NCI-H69 (cell line): Measurements from ENCODE around the gene DNAJC19.
A peak's percentile ranks its signal among the peaks of the same experiment; 100 is the strongest.
"Not testable (repeated sequence)": the region's sequence is repeated elsewhere in the genome, so short reads cannot be mapped to it uniquely, and the experiment has no call there.

Experiments used
- DNase-seq: peaks from one replicate; lab custom pipeline; 2025; lab: John Stamatoyannopoulos, UW

DNAJC19 gene

DNA sequence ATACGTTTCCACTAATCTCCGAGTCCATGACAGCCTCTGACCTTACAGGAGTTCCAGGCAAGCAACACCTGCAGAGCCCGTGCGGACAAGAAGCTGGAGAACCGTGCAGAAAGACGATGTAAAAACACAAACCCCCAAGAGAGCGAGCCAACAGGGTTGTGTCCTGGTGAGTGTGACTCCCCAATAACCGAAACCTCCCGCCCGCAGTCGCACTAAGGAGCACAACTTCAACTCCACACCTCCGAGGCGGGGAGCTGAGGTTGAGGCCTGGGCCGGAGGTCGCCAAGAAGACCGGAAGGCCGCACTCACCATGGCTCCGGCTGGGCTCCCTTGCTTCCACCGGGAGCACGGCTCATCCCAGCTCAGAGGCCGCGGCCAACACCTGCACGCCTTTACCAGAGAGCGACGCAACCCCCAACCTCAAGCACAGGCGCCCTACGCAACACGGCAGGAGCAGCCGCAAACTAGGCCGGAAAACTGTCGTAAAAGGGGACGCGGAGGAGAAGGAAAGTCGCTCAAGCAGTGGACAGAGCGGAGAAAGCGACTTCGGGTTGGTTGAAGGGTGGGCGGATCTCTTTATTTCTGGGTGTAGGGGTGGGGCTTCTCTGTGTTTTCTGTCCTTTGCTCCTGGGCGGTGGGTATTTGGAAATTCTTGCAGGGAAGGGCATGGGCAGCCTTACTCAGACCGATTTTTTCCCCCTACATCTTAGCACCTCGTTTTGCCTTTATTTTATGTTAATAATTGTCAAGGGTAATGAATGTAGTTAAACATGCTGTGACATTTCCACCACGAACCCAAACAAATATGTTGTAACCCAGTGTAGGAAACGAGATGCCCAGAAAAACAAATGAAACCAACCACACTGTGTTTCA lies at the start of gene DNAJC19:
DNAJC19 (minus strand) TSS at position 446 of the 873 bp plus-strand sequence; CDS start at position 312, 134 bp downstream.
- DNase-seq, result peak; percentile 99

- DNase-seq, result no peak
Observed at GRCh38 chr3:181030948-181031347, 41.4 kb upstream of the DNAJC19 start.

DNA sequence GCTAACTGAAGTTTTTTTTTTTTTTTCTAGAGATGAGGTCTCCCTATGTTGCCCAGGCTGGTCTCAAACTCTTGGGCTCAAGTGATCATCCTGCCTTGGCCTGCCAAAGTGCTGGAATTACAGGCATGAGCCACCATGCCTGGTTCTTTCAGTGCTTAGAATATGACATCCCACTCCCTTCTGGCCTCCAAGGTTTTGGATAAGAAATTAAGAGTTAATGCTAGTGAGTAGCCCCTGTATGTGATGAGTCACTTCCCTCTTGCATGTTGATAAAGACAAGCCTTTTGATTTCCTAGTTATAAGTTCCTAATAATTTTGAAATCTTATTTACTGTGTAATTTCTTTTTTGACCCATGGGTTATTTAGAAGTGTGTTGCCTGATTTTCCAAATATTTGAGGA lies 35.7 kb upstream of the DNAJC19 start:
- no peak for DNase-seq

- DNase-seq, result no peak
Observed at GRCh38 chr3:181017690-181018089, 28.2 kb upstream of the DNAJC19 start.

DNA sequence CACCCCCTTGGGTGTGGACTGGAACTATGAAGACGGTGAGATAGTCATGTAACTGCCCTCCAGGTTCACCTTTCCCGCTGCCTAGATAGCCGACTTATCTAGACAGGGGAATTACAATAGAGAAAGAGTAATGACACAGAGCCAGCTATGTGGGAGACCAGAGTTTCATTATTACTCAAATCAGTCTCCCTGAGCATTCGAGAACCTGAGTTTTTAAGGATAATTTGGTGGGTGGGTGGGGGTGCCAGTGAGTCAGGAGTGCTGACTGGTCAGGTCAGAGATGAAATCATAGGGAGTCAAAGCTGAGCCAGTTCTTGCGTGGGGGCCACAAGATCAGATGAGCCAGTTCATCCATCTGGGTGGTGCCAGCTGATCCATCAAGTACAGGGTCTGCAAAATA lies 19.7 kb upstream of the DNAJC19 start:
- no peak for DNase-seq

DNA sequence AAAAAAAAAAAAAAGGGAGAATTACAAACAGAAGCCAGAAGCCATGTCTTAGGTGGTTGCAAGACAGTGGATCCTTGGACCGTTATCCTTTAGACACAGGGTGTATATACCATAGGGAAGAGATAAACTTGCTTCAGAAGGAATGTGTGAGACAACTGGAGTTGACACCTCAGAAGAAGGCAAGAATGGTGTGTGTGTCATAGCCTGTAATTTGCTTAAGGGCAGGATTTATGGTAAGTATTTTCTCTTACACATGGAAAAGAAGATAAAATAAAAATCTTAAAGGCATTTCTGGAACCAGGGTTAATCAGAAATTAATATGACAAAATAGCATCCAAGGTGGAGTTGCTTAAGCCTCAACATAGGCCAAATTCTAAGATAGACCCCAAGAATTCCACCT lies 19.3 kb upstream of the DNAJC19 start:
- no peak for DNase-seq

DNA sequence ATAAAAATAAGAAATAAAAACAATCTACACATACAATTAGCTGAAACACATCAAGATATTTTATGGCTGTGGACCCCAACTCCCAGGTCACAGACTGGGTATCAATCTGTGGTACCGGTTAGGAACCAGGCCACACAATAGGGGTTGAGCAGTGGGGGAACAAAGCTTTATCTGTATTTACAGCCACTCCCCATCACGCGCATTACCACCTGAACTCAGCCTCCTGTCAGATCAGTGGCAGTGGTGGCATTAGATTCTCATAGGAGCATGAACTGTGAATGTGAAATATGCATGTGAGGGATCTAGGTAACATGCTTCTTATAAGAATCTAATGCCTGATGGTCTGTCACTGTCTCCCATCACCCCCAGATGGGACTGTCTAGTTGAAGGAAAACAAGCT lies 17.7 kb upstream of the DNAJC19 start:
- DNase-seq, result no peak

- no peak for DNase-seq
Observed at GRCh38 chr3:181006541-181006940, 17.0 kb upstream of the DNAJC19 start.

DNA sequence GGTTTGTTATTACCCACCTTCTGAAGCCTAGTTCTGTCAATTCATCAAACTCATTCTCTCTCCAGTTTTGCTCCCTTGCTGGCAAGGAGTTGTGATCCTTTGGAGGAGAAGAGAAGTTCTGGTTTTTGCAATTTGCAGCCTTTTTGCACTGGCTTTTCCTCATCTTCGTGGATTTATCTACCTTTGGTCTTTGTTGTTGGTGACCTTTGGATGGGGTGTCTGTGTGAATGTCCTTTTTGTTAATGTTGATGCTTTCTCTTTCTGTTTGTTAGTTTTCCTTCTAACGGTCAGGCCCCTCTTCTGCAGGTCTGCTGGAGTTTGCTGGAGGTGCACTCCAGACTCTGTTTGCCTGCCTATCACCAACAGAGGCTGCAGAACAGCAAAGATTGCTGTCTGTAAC lies 13.9 kb upstream of the DNAJC19 start:
- DNase-seq, result not testable (repeated sequence)

GRCh38 chr3:181002331-181002730 lies 12.8 kb upstream of the DNAJC19 start:
- DNase-seq, result not testable (repeated sequence)

- no peak for DNase-seq
Observed at GRCh38 chr3:180996415-180996932, 6.9 kb upstream of the DNAJC19 start.

- DNase-seq, result no peak
Observed at GRCh38 chr3:180990505-180990904, 969 bp upstream of the DNAJC19 start.

DNA sequence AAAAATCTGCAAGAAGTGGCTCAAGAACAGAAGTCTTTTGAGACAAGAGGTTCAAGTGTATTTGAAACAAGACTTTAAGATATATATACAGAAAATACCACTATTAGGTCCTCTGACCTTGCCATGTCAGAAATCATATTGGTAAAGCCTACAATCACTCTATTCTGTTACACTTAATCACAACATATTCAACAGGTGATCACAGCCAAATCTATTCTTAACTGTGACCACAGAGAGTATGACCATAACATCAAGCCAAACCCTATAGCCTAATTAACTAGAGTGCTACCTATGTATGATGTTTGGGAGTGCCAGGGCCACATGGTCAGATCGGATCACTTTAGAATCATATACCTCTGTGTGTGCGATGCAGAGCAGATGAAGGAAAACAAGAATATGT lies 2.2 kb downstream of the DNAJC19 start:
- no peak for DNase-seq

DNA sequence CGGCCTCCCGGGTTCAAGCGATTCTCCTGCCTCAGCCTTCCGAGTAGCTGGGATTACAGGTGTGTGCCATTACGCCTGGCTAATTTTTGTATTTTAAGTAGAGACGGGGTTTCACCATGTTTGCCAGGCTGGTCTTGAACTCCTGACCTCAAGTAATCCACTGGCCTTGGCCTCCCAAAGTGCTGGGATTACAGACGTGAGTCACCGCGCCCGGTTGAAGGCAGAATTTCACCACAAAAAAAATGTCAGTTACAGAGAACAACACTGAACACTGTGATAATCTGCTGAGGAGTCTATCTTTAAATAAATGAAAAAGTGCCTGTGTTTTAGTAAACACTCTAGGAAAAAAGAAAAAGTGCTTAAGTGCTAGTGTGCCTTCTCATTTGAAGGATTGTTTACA lies 3.2 kb downstream of the DNAJC19 start:
- not testable (repeated sequence) for DNase-seq

DNA sequence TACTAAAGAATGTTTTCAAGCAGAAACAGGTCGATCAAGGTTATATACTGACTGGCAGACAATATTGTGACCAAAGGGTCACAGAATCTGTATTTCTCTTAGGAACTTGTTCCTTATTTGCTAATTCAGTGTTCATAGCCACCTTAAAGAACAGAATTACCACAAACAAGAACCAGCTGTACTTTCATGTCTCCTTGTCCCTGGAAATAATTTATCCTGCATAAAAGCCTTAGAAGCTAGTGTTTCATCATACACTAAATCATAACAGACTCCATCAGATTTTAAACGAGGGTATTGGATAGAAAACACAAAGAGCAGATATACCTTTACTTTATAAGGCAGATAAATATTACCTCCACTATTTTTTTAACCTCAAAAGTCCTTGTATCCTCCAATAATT lies 6.4 kb downstream of the DNAJC19 start:
- no peak for DNase-seq

GRCh38 chr3:180981912-180982311 lies 7.6 kb downstream of the DNAJC19 start:
- no peak for DNase-seq

DNA sequence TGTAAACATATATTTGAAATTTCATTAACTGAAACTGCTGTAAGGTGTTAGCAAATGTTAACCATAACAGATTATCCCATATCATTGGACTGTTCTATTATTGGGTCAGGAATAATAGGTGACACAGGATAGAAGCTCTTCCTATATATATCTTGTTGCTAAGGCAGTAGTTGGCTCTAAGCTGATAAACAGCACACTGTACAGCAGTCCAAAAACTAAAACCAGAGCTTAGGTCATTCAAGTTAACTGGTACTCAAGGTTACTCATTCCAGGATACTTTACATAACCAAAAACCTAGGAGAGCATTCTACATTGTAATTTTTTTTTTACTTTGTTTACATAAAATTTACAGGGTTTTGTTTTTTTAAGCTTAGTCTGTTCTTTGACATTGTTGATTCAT lies 8.9 kb downstream of the DNAJC19 start:
- no peak for DNase-seq

DNA sequence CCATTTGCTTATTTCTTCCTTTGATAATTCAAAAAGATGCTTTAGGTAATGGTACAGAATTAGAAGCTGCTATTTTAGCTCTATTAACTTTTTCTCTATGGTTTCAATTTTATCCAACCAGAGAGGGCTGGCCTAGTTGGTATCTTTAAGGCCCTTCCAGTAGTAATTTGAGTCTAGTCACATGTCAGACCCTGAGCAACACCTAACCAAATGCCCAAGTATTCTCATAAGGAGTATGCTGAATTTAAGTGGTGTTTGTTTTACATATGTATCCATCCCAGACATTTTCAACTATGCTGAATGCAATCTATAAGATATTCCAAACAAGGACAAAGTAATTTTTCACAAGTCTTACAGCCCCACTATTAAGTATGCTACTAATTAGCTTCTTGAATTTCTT lies 9.6 kb downstream of the DNAJC19 start:
- DNase-seq, result no peak

- no peak for DNase-seq
Observed at GRCh38 chr3:180977498-180977897, 12.0 kb downstream of the DNAJC19 start.

DNA sequence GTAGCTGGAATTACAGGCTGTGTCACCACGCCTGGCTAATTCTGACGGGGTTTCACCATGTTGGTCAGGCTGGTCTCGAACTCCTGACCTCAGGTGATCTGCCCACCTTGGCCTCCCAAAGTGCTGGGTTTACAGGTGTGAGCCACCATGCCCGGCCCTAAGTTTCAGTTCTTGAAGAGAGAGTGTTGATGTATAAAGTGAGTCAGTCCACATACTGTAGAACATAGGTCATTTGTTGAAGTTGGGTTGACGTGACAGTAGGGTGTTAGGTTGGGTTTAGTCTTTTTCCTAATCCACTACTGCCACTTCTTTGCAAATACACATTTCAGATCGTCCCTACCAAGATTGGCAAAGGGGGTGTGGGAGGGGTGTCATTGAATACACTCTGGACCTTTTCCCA lies 15.2 kb downstream of the DNAJC19 start:
- DNase-seq, result no peak

GRCh38 chr3:180973543-180973942 lies 16.0 kb downstream of the DNAJC19 start:
- DNase-seq, result no peak

DNA sequence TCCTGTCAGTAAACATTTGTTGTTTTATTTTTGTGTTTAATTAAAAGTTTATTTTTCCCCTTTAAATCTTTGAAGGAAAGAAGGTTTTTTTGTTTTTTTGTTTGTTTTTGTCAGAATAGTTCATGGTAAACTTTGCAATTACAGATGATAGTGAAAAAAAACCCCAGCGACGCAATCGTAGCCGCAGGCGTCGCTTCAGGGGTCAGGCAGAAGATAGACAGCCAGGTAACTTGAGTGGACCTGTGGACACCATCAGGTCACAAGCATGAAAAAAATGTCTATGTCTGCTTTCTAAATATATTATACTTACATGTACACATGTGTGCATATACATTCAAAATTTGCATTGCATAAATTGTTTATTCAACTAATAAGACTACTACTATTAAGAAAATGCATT lies 18.6 kb downstream of the DNAJC19 start:
- DNase-seq, result no peak

DNA sequence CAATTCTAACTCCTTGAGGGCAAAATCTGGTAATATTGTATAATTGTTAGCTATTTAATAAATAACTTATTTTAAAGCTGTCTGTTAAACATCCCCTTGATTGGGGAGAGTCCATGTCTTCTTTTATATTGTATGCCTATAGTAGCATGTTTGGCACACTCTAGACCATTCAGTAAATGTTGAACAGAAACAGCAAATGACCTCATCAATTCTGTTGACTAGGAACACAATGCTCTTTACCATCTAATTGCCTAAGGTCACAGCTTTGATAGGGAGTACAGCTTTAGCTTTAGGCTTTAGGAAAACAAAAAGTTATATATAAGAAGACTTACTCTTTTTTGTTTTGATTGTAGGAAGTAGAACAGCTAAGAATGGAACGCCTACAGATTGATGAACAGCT lies 27.0 kb downstream of the DNAJC19 start:
- DNase-seq, result no peak

DNA sequence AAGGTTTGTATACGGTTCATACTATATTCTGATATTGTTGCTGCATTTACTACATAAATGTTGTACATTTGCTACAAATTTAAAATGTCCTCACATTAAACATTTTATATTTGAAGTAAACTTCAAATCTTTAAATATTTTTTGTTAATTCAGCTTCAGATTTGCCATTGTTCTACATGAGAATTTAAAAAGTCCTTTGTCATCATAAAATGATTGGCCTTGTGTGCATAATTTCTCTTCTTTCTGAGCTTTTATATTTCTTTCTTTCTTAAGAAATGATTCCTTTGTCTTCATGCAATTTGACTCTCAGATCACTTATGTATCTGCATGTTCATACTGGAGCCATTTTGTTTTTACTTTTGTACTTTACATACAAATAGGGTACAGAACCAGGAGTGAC lies 28.0 kb downstream of the DNAJC19 start:
- DNase-seq, result no peak
